ENCODE results near the gene ADORA2B. TPM values are rescaled to one million over a fixed set of nuclear protein-coding genes. Genes with fewer than 3 reads are reported as not detected.

The ADORA2B gene
- total and polyA plus RNA-seq, 2 of the 8 experiments (the other 6 are each of a cell fraction or from before 2014, with no cell fraction given): 2.6 to 8.2 TPM

GRCh38 chr17:15896277-15896676 is 48.7 kb upstream of the ADORA2B start (continued):
- TF ChIP-seq CHD7 (IDR thresholded peaks at IDR 0.05; ENCODE audit: insufficient replicate concordance, low read length) (no peak), MAX (IDR thresholded peaks at IDR 0.05) (no peak), SAP30 (IDR thresholded peaks at IDR 0.05; ENCODE audit: insufficient read depth, insufficient replicate concordance, low read length) (no peak), MAFK (IDR thresholded peaks at IDR 0.05; ENCODE audit: low read depth, low read length) (no peak)
